ENCODE measurements around the gene ZNF618.

DNA sequence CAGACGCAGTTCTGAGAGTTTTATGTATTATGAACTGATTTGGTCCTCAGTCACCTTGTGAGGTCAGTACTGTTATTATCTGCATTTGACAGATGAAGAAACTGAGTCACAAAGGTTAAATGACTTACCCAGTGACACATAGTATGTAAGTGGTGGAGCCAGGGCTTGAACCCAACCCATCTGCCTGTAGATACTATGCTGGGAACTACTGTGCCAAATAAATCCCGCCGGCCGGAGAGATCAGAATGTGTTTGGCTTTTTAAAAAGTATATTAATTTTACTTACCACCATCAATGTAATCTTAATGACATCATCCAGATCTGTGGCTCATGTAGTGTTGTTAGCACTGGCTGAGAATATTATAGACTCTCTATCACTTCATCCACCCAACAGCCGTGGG is 80.8 kb downstream of the ZNF618 start:
- TF ChIP-seq, protein P1, sequence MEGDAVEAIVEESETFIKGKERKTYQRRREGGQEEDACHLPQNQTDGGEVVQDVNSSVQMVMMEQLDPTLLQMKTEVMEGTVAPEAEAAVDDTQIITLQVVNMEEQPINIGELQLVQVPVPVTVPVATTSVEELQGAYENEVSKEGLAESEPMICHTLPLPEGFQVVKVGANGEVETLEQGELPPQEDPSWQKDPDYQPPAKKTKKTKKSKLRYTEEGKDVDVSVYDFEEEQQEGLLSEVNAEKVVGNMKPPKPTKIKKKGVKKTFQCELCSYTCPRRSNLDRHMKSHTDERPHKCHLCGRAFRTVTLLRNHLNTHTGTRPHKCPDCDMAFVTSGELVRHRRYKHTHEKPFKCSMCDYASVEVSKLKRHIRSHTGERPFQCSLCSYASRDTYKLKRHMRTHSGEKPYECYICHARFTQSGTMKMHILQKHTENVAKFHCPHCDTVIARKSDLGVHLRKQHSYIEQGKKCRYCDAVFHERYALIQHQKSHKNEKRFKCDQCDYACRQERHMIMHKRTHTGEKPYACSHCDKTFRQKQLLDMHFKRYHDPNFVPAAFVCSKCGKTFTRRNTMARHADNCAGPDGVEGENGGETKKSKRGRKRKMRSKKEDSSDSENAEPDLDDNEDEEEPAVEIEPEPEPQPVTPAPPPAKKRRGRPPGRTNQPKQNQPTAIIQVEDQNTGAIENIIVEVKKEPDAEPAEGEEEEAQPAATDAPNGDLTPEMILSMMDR (conservative IDR thresholded peaks at IDR 0.05; ENCODE audit: low read depth, low read length): no peak
- TF ChIP-seq EZH2 (IDR thresholded peaks at IDR 0.05; ENCODE audit: borderline replicate concordance, low read depth, low read length, poor library complexity, severe bottlenecking): no peak

All from A673 (cell line).